NAMALWA (cell line): ENCODE measurements around the gene RNF152.
A peak's percentile ranks its signal among the peaks of the same experiment; 100 is the strongest.

Experiments used
- DNase-seq: peaks from one replicate; pipeline ENCODE4 v3.0.0-alpha.2; 2015; ENCODE audit warnings: low spot score

Gene RNF152

GRCh38 chr18:61892683-61893308, at the start of gene RNF152:
TSS of gene RNF152 (minus strand) at chr18:61893007. CDS start at chr18:61816463, 76,544 bp downstream.
- no peak for DNase-seq

GRCh38 chr18:61941948-61942471, 49.2 kb upstream of the RNF152 start:
- DNase-seq: no peak

GRCh38 chr18:61939046-61939674, 46.4 kb upstream of the RNF152 start:
- no peak for DNase-seq

GRCh38 chr18:61935362-61935761, 42.6 kb upstream of the RNF152 start:
- no peak for DNase-seq

GRCh38 chr18:61931654-61932379, 39.0 kb upstream of the RNF152 start:
- DNase-seq: no peak

- DNase-seq: no peak
Measured at GRCh38 chr18:61929881-61930640, 37.3 kb upstream of the RNF152 start.

GRCh38 chr18:61926532-61926931, 33.7 kb upstream of the RNF152 start:
- DNase-seq: no peak

- no peak for DNase-seq
Measured at GRCh38 chr18:61924550-61924949, 31.7 kb upstream of the RNF152 start.

GRCh38 chr18:61922435-61922834, 29.6 kb upstream of the RNF152 start:
- no peak for DNase-seq

GRCh38 chr18:61921621-61922235, 28.9 kb upstream of the RNF152 start:
- DNase-seq: no peak

GRCh38 chr18:61917818-61918217, 25.0 kb upstream of the RNF152 start:
- DNase-seq: no peak

GRCh38 chr18:61912476-61912875, 19.7 kb upstream of the RNF152 start:
- DNase-seq: no peak

GRCh38 chr18:61910101-61910500, 17.3 kb upstream of the RNF152 start:
- no peak for DNase-seq

- no peak for DNase-seq
Measured at GRCh38 chr18:61908661-61909060, 15.9 kb upstream of the RNF152 start.

- peak; percentile 63 for DNase-seq
Measured at GRCh38 chr18:61901323-61901986, 8.6 kb upstream of the RNF152 start.

- no peak for DNase-seq
Measured at GRCh38 chr18:61900504-61901281, 7.9 kb upstream of the RNF152 start.

- DNase-seq: no peak
Measured at GRCh38 chr18:61898640-61899101, 5.9 kb upstream of the RNF152 start.

- DNase-seq: no peak
Measured at GRCh38 chr18:61896757-61897156, 4.0 kb upstream of the RNF152 start.

GRCh38 chr18:61896118-61896517, 3.3 kb upstream of the RNF152 start:
- DNase-seq: no peak

- DNase-seq: no peak
Measured at GRCh38 chr18:61894751-61895524, 2.1 kb upstream of the RNF152 start.
